ENCODE measurements around the gene CCDC127. TPM values are rescaled to one million over a fixed set of nuclear protein-coding genes. Genes with fewer than 3 reads are reported as not detected.

The CCDC127 gene
- total and polyA plus RNA-seq, 2 of the 13 experiments (the other 11 are each of a cell fraction or from before 2014, with no cell fraction given) = 2.9 to 4.3 TPM

DNA sequence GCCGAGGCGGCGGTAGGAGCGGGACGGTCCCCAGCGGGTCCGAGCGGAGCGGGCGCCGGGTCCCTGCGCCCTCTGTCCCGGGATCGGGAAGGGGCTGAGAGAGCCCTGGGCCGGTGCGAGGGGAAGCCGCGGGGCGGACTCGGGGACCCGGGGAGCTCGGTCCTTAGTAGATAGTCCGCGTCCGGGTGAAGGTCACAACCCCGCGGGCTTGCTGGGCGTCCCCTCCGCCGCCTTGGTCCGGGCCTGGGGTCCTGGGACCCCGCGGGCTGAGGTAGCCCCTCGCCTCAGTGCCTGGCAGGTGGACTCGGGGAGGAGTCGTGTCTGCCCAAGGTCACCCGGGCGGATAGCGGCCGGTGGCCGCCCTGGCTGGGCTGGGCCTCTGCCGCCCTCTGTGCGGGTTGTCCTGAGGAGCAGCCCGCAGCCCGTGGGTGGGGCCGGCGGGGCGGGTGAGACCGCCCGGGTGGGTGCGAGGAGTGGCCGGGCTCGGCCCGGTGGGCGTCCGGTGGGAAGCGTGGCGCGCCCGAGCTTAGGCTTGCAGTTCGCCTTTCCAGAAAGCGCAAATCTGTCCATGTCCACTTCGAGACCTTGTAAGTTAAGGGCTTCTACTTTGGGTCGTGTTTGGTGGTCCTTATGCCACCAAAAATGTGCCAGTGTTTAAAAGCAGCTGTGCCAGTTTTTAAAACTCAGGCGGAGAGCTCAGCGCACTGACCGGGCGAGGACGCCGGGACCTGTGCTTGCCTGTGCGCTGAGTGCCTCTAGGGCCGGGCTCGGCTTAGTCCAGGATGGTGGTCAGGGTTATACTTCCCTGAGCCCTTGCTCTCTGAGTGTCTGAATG is 721 bp upstream of the CCDC127 start (continued):
- TF ChIP-seq, protein P1, sequence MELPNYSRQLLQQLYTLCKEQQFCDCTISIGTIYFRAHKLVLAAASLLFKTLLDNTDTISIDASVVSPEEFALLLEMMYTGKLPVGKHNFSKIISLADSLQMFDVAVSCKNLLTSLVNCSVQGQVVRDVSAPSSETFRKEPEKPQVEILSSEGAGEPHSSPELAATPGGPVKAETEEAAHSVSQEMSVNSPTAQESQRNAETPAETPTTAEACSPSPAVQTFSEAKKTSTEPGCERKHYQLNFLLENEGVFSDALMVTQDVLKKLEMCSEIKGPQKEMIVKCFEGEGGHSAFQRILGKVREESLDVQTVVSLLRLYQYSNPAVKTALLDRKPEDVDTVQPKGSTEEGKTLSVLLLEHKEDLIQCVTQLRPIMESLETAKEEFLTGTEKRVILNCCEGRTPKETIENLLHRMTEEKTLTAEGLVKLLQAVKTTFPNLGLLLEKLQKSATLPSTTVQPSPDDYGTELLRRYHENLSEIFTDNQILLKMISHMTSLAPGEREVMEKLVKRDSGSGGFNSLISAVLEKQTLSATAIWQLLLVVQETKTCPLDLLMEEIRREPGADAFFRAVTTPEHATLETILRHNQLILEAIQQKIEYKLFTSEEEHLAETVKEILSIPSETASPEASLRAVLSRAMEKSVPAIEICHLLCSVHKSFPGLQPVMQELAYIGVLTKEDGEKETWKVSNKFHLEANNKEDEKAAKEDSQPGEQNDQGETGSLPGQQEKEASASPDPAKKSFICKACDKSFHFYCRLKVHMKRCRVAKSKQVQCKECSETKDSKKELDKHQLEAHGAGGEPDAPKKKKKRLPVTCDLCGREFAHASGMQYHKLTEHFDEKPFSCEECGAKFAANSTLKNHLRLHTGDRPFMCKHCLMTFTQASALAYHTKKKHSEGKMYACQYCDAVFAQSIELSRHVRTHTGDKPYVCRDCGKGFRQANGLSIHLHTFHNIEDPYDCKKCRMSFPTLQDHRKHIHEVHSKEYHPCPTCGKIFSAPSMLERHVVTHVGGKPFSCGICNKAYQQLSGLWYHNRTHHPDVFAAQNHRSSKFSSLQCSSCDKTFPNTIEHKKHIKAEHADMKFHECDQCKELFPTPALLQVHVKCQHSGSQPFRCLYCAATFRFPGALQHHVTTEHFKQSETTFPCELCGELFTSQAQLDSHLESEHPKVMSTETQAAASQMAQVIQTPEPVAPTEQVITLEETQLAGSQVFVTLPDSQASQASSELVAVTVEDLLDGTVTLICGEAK (IDR thresholded peaks at IDR 0.05) = no peak
- TF ChIP-seq, protein P1 (CRISPR knock-in tag; IDR thresholded peaks at IDR 0.05) = peak; percentile 28; the same call in 1 of the 2 replicates
- TF ChIP-seq ESRRA (CRISPR knock-in tag; IDR thresholded peaks at IDR 0.05; ENCODE audit: low read depth) = peak; percentile 76
- no peak for TF ChIP-seq TCF12 (IDR thresholded peaks at IDR 0.05)
- TF ChIP-seq TCF12 (CRISPR knock-in tag; IDR thresholded peaks at IDR 0.05) = peak; percentile 57; the same call in 1 of the 2 replicates
- TF ChIP-seq, protein P2, sequence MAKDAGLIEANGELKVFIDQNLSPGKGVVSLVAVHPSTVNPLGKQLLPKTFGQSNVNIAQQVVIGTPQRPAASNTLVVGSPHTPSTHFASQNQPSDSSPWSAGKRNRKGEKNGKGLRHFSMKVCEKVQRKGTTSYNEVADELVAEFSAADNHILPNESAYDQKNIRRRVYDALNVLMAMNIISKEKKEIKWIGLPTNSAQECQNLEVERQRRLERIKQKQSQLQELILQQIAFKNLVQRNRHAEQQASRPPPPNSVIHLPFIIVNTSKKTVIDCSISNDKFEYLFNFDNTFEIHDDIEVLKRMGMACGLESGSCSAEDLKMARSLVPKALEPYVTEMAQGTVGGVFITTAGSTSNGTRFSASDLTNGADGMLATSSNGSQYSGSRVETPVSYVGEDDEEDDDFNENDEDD (CRISPR knock-in tag; IDR thresholded peaks at IDR 0.05; ENCODE audit: borderline replicate concordance) = no peak
- TF ChIP-seq, protein P3, sequence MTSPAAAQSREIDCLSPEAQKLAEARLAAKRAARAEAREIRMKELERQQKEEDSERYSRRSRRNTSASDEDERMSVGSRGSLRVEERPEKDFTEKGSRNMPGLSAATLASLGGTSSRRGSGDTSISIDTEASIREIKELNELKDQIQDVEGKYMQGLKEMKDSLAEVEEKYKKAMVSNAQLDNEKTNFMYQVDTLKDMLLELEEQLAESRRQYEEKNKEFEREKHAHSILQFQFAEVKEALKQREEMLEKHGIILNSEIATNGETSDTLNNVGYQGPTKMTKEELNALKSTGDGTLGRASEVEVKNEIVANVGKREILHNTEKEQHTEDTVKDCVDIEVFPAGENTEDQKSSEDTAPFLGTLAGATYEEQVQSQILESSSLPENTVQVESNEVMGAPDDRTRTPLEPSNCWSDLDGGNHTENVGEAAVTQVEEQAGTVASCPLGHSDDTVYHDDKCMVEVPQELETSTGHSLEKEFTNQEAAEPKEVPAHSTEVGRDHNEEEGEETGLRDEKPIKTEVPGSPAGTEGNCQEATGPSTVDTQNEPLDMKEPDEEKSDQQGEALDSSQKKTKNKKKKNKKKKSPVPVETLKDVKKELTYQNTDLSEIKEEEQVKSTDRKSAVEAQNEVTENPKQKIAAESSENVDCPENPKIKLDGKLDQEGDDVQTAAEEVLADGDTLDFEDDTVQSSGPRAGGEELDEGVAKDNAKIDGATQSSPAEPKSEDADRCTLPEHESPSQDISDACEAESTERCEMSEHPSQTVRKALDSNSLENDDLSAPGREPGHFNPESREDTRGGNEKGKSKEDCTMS (CRISPR knock-in tag; conservative IDR thresholded peaks at IDR 0.05) = no peak
- no peak for TF ChIP-seq HHEX (CRISPR knock-in tag; IDR thresholded peaks at IDR 0.05)
- TF ChIP-seq SNAI1 (CRISPR knock-in tag; IDR thresholded peaks at IDR 0.05; ENCODE audit: borderline replicate concordance) = no peak
- TF ChIP-seq, protein P4, sequence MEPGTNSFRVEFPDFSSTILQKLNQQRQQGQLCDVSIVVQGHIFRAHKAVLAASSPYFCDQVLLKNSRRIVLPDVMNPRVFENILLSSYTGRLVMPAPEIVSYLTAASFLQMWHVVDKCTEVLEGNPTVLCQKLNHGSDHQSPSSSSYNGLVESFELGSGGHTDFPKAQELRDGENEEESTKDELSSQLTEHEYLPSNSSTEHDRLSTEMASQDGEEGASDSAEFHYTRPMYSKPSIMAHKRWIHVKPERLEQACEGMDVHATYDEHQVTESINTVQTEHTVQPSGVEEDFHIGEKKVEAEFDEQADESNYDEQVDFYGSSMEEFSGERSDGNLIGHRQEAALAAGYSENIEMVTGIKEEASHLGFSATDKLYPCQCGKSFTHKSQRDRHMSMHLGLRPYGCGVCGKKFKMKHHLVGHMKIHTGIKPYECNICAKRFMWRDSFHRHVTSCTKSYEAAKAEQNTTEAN (CRISPR knock-in tag; conservative IDR thresholded peaks at IDR 0.05) = no peak
- no peak for TF ChIP-seq SRSF1 (optimal IDR thresholded peaks at IDR 0.05; ENCODE audit: low read depth, low read length)
- TF ChIP-seq RBM39 (IDR thresholded peaks at IDR 0.05; ENCODE audit: low read depth, low read length, poor library complexity, severe bottlenecking) = peak; percentile 28
- TF ChIP-seq TAF15 (IDR thresholded peaks at IDR 0.05; ENCODE audit: low read depth, low read length, poor library complexity, severe bottlenecking) = no peak

All from HepG2 (cell line).